C4-2B (cell line): Measurements from ENCODE around the gene WDR46.

Experiments
- ZFX ChIP-seq: fragments of 450-650 bp; IDR thresholded peaks from 2 replicates; pipeline ENCODE4 v1.6.1; 2017
- TF ChIP-seq, protein P1 (sequence below): fragments of 450-650 bp; conservative IDR thresholded peaks from 2 replicates; pipeline ENCODE4 v1.5.1; 2017; ENCODE audit warnings: mild to moderate bottlenecking

DNA sequence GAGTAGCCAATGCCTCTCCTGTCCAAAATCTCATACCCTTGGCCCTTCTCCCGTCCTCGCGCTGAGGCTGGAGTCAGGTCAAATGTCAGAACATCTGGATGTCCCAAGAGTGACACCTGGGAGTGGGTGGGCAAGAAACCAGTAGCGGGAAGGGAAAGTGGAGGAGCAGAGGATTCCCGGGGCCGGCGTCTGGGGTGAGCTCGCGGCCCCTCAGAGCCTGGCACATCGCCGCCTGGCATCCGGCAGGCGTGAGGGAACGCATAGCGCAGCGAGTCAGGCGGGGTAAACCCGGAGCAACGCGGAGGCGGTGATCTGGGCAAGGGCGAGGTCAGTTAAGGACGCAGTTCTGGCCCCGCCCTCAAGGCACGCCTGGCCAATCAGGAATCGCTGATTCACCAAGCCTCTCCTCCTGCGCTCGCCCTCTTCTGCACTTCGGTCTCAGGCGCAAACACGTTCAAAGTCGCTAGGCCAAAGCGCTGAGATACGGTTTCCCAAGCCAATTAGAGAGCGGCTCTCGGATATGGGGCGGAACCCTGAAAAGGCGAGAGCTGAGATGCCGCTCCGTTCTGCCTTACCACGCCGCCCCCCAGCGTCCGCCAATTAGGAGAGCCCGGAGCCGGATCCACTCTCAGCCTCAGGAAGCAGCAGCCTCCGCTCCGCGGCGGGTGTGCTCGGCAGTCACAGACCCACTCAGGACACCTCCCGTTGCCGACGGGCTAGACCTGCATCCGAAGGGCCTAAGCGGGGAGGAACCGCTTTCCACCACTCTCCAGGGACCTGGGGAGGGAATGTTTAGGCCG, 39.9 kb downstream of the WDR46 start:
- TF ChIP-seq, protein P1, sequence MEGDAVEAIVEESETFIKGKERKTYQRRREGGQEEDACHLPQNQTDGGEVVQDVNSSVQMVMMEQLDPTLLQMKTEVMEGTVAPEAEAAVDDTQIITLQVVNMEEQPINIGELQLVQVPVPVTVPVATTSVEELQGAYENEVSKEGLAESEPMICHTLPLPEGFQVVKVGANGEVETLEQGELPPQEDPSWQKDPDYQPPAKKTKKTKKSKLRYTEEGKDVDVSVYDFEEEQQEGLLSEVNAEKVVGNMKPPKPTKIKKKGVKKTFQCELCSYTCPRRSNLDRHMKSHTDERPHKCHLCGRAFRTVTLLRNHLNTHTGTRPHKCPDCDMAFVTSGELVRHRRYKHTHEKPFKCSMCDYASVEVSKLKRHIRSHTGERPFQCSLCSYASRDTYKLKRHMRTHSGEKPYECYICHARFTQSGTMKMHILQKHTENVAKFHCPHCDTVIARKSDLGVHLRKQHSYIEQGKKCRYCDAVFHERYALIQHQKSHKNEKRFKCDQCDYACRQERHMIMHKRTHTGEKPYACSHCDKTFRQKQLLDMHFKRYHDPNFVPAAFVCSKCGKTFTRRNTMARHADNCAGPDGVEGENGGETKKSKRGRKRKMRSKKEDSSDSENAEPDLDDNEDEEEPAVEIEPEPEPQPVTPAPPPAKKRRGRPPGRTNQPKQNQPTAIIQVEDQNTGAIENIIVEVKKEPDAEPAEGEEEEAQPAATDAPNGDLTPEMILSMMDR, result no peak
- TF ChIP-seq ZFX, result no peak
